Measurements from ENCODE around the gene CHADL. TPM values are rescaled to one million over a fixed set of nuclear protein-coding genes. Genes with fewer than 3 reads are reported as not detected.
"Not testable (repeated sequence)": the region's sequence is repeated elsewhere in the genome, so short reads cannot be mapped to it uniquely, and the experiment has no call there.

The CHADL gene
- total and polyA plus RNA-seq, 10 of the 15 experiments (the other 5 are each of a cell fraction or from before 2014, with no cell fraction given) = 0.24 TPM; not detected in 9

- no peak overlapping the region for H3K4me3 ChIP-seq
- no peaks in the 10 kb centered on the region for H4K20me1 ChIP-seq (ENCODE audit: control insufficient read depth, insufficient read depth)
- intact Hi-C loops (cut with micrococcal nuclease; ENCODE audit: unreplicated experiment) (no loop called here), in situ Hi-C loops (cut with MboI) (no loop called here)
- no peak overlapping the region for H3K9ac ChIP-seq (ENCODE audit: control insufficient read depth, insufficient read depth, low read length)
- no peaks in the 10 kb centered on the region for H3K4me1 ChIP-seq (ENCODE audit: control insufficient read depth, insufficient read depth, low read length)
- no peak overlapping the region for H3K27ac ChIP-seq (ENCODE audit: control insufficient read depth, insufficient read depth)
- H3K4me2 ChIP-seq (ENCODE audit: control insufficient read depth, insufficient read depth) = no peak overlapping the region
- no peaks in the 10 kb centered on the region for H3K79me2 ChIP-seq (ENCODE audit: control insufficient read depth, insufficient read depth, low read length)
- ChIA-PET SMC1A (ENCODE audit: uncharacterized antibody, unreplicated experiment) (no interaction called here), RAD21 (ENCODE audit: unreplicated experiment) (no interaction called here), CTCF (no interaction called here), POLR2A (no interaction called here)
- FAIRE-seq (no peak), ATAC-seq (no peak), DNase-seq (ENCODE audit: low read depth, low spot score) (no peak)
- 96% methylated on average over 7 of the region's 7 CpGs for WGBS (ENCODE audit: insufficient coverage, insufficient replicate concordance, low lambda C conversion rate, missing lambda C conversion rate)
- H2AFZ ChIP-seq (ENCODE audit: control insufficient read depth, low read depth, low read length) = no peak overlapping the region
- H3K36me3 ChIP-seq (ENCODE audit: control insufficient read depth in 2 of 2, insufficient read depth in 2 of 2, low read length in 1 of 2) = peaks cover 31 to 62% of the 10 kb centered on the region in 2 experiments; a peak in 3 of 4 replicates
- H3K9me3 ChIP-seq (replicated peaks; ENCODE audit: control insufficient read depth, insufficient read depth, low read length) = no peaks in the 10 kb centered on the region
- no peaks in the 10 kb centered on the region for H3K27me3 ChIP-seq (replicated peaks in 1 of 2; ENCODE audit: control insufficient read depth in 2 of 2, insufficient read depth in 2 of 2, low read length in 1 of 2)
- TF ChIP-seq CHD4 (IDR thresholded peaks at IDR 0.05) (no peak), YBX1 (IDR thresholded peaks at IDR 0.05) (no peak), BACH1 (IDR thresholded peaks at IDR 0.05; ENCODE audit: borderline replicate concordance) (no peak)
- no TSS peak for BruUV-seq (replicated peaks)
Observed at GRCh38 chr22:41260871-41261270, 20.1 kb upstream of the CHADL start.

GRCh38 chr22:41259756-41260155 is 19.0 kb upstream of the CHADL start:
- H3K27me3 ChIP-seq (replicated peaks in 1 of 2; ENCODE audit: control insufficient read depth in 2 of 2, insufficient read depth in 2 of 2, low read length in 1 of 2); RAD21 ChIA-PET (ENCODE audit: unreplicated experiment); H2AFZ ChIP-seq (ENCODE audit: control insufficient read depth, low read depth, low read length); H3K4me2 ChIP-seq (ENCODE audit: control insufficient read depth, insufficient read depth); H3K79me2 ChIP-seq (ENCODE audit: control insufficient read depth, insufficient read depth, low read length); H3K9ac ChIP-seq (ENCODE audit: control insufficient read depth, insufficient read depth, low read length); H3K4me1 ChIP-seq (ENCODE audit: control insufficient read depth, insufficient read depth, low read length); ATAC-seq; in situ Hi-C loops (cut with MboI); H3K9me3 ChIP-seq (replicated peaks; ENCODE audit: control insufficient read depth, insufficient read depth, low read length); FAIRE-seq; intact Hi-C loops (cut with micrococcal nuclease; ENCODE audit: unreplicated experiment); POLR2A ChIA-PET; H4K20me1 ChIP-seq (ENCODE audit: control insufficient read depth, insufficient read depth); BruUV-seq (replicated peaks); H3K27ac ChIP-seq (ENCODE audit: control insufficient read depth, insufficient read depth); DNase-seq (ENCODE audit: low read depth, low spot score); H3K4me3 ChIP-seq: not testable (repeated sequence)
- WGBS (ENCODE audit: insufficient coverage, insufficient replicate concordance, low lambda C conversion rate, missing lambda C conversion rate) = 95% methylated on average over 4 of the region's 4 CpGs
- SMC1A ChIA-PET (ENCODE audit: uncharacterized antibody, unreplicated experiment) = interaction anchor here (0.5 to 0.6 kb wide), 2 partner anchors 10 to 488 kb away, joined by 3 to 4 read pairs; no protein-coding TSS in a partner anchor
- H3K36me3 ChIP-seq (ENCODE audit: control insufficient read depth in 2 of 2, insufficient read depth in 2 of 2, low read length in 1 of 2) = peaks cover 22 to 60% of the 10 kb centered on the region in 2 experiments; a peak in 3 of 4 replicates
- CTCF ChIA-PET = interaction anchor here (0.7 to 0.8 kb wide), 2 partner anchors 23 to 458 kb away, joined by 3 to 5 read pairs; no protein-coding TSS in a partner anchor
